CD8-positive, alpha-beta memory T cell (primary cell): ENCODE data around the gene OR2T2. TPM values are rescaled to one million over a fixed set of nuclear protein-coding genes. Genes with fewer than 3 reads are reported as not detected.
"Not testable (repeated sequence)": the region's sequence is repeated elsewhere in the genome, so short reads cannot be mapped to it uniquely, and the experiment has no call there.

ENCODE experiments used
- CTCF ChIA-PET: fragments of 350-600 bp; sonication (Branson Sonifier 250); formaldehyde crosslinking; loops from one replicate; lab custom pipeline; 2021; ENCODE audit warnings: antibody characterized with exemption; lab: Charles Lee
- POLR2A ChIA-PET: fragments of 350-600 bp; sonication (Branson Sonifier 250); formaldehyde crosslinking; loops from one replicate; lab custom pipeline; 2021; ENCODE audit warnings: antibody characterized with exemption; lab: Charles Lee
- DNase-seq, 5 donors: peaks; one replicate each; pipeline versions ENCODE4 v3.0.0 to v3.0.0-alpha.2; 2020 to 2022; ENCODE audit warnings: mixed read lengths in 1 of 5
- H3K27ac ChIP-seq: one replicate; pipeline ENCODE4 v1.7.0; 2013; ENCODE audit warnings: low read depth, mild to moderate bottlenecking, low read length, moderate library complexity
- H3K27me3 ChIP-seq: 2 replicates; pipeline ENCODE4 v1.7.0; 2013; ENCODE audit warnings: low read length, mild to moderate bottlenecking; ENCODE audit not compliant: insufficient read depth, poor library complexity, severe bottlenecking
- H3K36me3 ChIP-seq: 2 replicates; pipeline ENCODE4 v1.7.0; 2013; ENCODE audit warnings: mild to moderate bottlenecking, low read length, moderate library complexity; ENCODE audit not compliant: insufficient read depth
- H3K4me1 ChIP-seq: 2 replicates; pipeline ENCODE4 v1.7.0; 2013; ENCODE audit warnings: mild to moderate bottlenecking, low read length, moderate library complexity; ENCODE audit not compliant: insufficient read depth
- H3K4me3 ChIP-seq: 2 replicates; pipeline ENCODE4 v1.7.0; 2013; ENCODE audit warnings: mild to moderate bottlenecking, low read length
- H3K9me3 ChIP-seq: 2 replicates; pipeline ENCODE4 v1.7.0; 2013; ENCODE audit warnings: mild to moderate bottlenecking, low read length
- H3K27ac Mint-ChIP-seq, 8 donors: one replicate each; pipeline ENCODE4 v1.8.0; 2020 to 2021; ENCODE audit warnings: mixed read lengths in 8 of 8, mild to moderate bottlenecking in 6 of 8, inconsistent platforms in 3 of 8, moderate library complexity in 3 of 8
- H3K27me3 Mint-ChIP-seq, 2 donors: one replicate each; pipeline ENCODE4 v1.8.0; 2020 to 2021; ENCODE audit warnings: mixed read lengths in 2 of 2, mild to moderate bottlenecking in 1 of 2, moderate library complexity in 1 of 2
- H3K36me3 Mint-ChIP-seq, 3 donors: one replicate each; pipeline ENCODE4 v1.8.0; 2020 to 2021; ENCODE audit warnings: mixed read lengths in 3 of 3, inconsistent platforms in 1 of 3, mild to moderate bottlenecking in 1 of 3
- H3K4me1 Mint-ChIP-seq, 3 donors: one replicate each; pipeline ENCODE4 v1.8.0; 2020 to 2021; ENCODE audit warnings: mixed read lengths in 3 of 3, inconsistent platforms in 1 of 3, mild to moderate bottlenecking in 1 of 3
- H3K4me3 Mint-ChIP-seq, 7 donors: one replicate each; pipeline ENCODE4 v1.8.0; 2020 to 2021; ENCODE audit warnings: mixed read lengths in 7 of 7, mild to moderate bottlenecking in 6 of 7, moderate library complexity in 4 of 7, inconsistent platforms in 2 of 7
- H3K9me3 Mint-ChIP-seq, 5 donors: one replicate each; pipeline ENCODE4 v1.8.0; 2020 to 2022; ENCODE audit warnings: mixed read lengths in 5 of 5, mild to moderate bottlenecking in 3 of 5, moderate library complexity in 2 of 5, inconsistent platforms in 1 of 5
- polyA plus RNA-seq: library from polyadenylated mRNA; unstranded; fragments of 300-500 nt; fragmentation: Illumina TruSeq; gene quantifications from one replicate; pipeline ENCODE4 v1.2.3, GENCODE V29; 2021
- total RNA-seq, 2 experiments: library from RNA; stranded (reverse); gene quantifications; one replicate each; pipeline ENCODE4 v1.2.3, GENCODE V29; 2021

Gene OR2T2
- total and polyA plus RNA-seq, 3 experiments from 2014 or later, result not detected

GRCh38 chr1:248471154-248471553, 25.7 kb downstream of the OR2T2 start:
- Mint-ChIP-seq H3K4me1 (no peaks in the 10 kb centered on the region), H3K36me3 (peaks cover 0 to 3% (median 0%) of the 10 kb centered on the region in 3 donors), H3K4me3 (no peak overlapping the region), H3K27ac (no peak overlapping the region), H3K9me3 (peaks cover 0 to 2% (median 0%) of the 10 kb centered on the region in 5 donors), H3K27me3 (peaks cover 0 to 5% of the 10 kb centered on the region in 2 donors)
- POLR2A ChIA-PET, result no interaction called here
- no peak for DNase-seq
- Histone ChIP-seq H3K36me3 (no peaks in the 10 kb centered on the region), H3K27me3 (no peaks in the 10 kb centered on the region), H3K27ac (no peak overlapping the region), H3K4me3 (no peak overlapping the region), H3K9me3 (no peaks in the 10 kb centered on the region), H3K4me1 (no peaks in the 10 kb centered on the region)
- CTCF ChIA-PET, result interaction anchor here (0.7 kb wide), 1 partner anchor 221 kb away, joined by 3 read pairs; no protein-coding TSS in a partner anchor

GRCh38 chr1:248472111-248472510, 26.7 kb downstream of the OR2T2 start:
- H3K27ac Mint-ChIP-seq, result peak overlapping the region in 1 of 8 donors; percentile 39
- DNase-seq, H3K27me3 ChIP-seq, H3K27me3 Mint-ChIP-seq, H3K4me3 ChIP-seq, H3K4me3 Mint-ChIP-seq, H3K4me1 ChIP-seq, H3K9me3 ChIP-seq, H3K36me3 ChIP-seq, H3K9me3 Mint-ChIP-seq, H3K4me1 Mint-ChIP-seq, H3K27ac ChIP-seq, POLR2A ChIA-PET, H3K36me3 Mint-ChIP-seq: not testable (repeated sequence)
- CTCF ChIA-PET, result interaction anchor here (0.7 kb wide), 1 partner anchor 220 kb away, joined by 3 read pairs; no protein-coding TSS in a partner anchor

- H3K9me3 Mint-ChIP-seq, H3K27ac Mint-ChIP-seq, H3K36me3 Mint-ChIP-seq, H3K36me3 ChIP-seq, H3K27ac ChIP-seq, H3K4me3 ChIP-seq, H3K27me3 Mint-ChIP-seq, H3K27me3 ChIP-seq, H3K9me3 ChIP-seq, POLR2A ChIA-PET, H3K4me3 Mint-ChIP-seq, CTCF ChIA-PET, H3K4me1 ChIP-seq, H3K4me1 Mint-ChIP-seq, DNase-seq: not testable (repeated sequence)
These were observed 27.6 kb downstream of the OR2T2 start, which contains the start of gene OR2T3 for GRCh38 chr1:248473051-248473450. OR2T3 (plus strand) TSS chr1:248473351; CDS start chr1:248473351, 0 bp downstream.

- H3K36me3 Mint-ChIP-seq, H3K36me3 ChIP-seq, H3K4me3 ChIP-seq, H3K27me3 ChIP-seq, H3K27ac ChIP-seq, H3K27me3 Mint-ChIP-seq, H3K4me1 ChIP-seq, H3K4me3 Mint-ChIP-seq, H3K27ac Mint-ChIP-seq, H3K9me3 Mint-ChIP-seq, POLR2A ChIA-PET, CTCF ChIA-PET, DNase-seq, H3K4me1 Mint-ChIP-seq, H3K9me3 ChIP-seq: not testable (repeated sequence)
These were observed 30.2 kb downstream of the OR2T2 start for GRCh38 chr1:248475660-248476059.

GRCh38 chr1:248481686-248482579, 36.5 kb downstream of the OR2T2 start:
- POLR2A ChIA-PET, H3K4me1 ChIP-seq, H3K9me3 Mint-ChIP-seq, H3K36me3 Mint-ChIP-seq, H3K27me3 Mint-ChIP-seq, H3K9me3 ChIP-seq, H3K36me3 ChIP-seq, H3K27ac ChIP-seq, H3K27me3 ChIP-seq, CTCF ChIA-PET: not testable (repeated sequence)
- peak in 2 of 5 donors; percentile 14 to 59 for DNase-seq
- Mint-ChIP-seq H3K4me1 (peaks cover 9 to 14% (median 12%) of the 10 kb centered on the region in 3 donors), H3K27ac (peak overlapping the region in 7 of 8 donors; percentile 73 to 91 (median 89)), H3K4me3 (peak overlapping the region; percentile 55 to 88 (median 85))
- H3K4me3 ChIP-seq, result peak overlapping the region; percentile 34

GRCh38 chr1:248488289-248488688, 42.9 kb downstream of the OR2T2 start, which contains the start of gene OR2T5:
OR2T5 (plus strand) TSS chr1:248488589; CDS start chr1:248488589, 0 bp downstream.
- H3K9me3 Mint-ChIP-seq, H3K36me3 Mint-ChIP-seq, H3K36me3 ChIP-seq, H3K4me1 ChIP-seq, CTCF ChIA-PET, H3K27me3 ChIP-seq, H3K9me3 ChIP-seq, H3K4me1 Mint-ChIP-seq, H3K27ac Mint-ChIP-seq, H3K4me3 Mint-ChIP-seq, DNase-seq, H3K27me3 Mint-ChIP-seq, POLR2A ChIA-PET, H3K27ac ChIP-seq, H3K4me3 ChIP-seq: not testable (repeated sequence)

- H3K27me3 ChIP-seq, H3K4me1 Mint-ChIP-seq, H3K27me3 Mint-ChIP-seq, H3K9me3 Mint-ChIP-seq, H3K36me3 Mint-ChIP-seq, DNase-seq, H3K4me3 ChIP-seq, H3K27ac Mint-ChIP-seq, H3K9me3 ChIP-seq, H3K4me3 Mint-ChIP-seq, POLR2A ChIA-PET, H3K27ac ChIP-seq, H3K4me1 ChIP-seq, H3K36me3 ChIP-seq, CTCF ChIA-PET: not testable (repeated sequence)
These were observed 51.2 kb downstream of the OR2T2 start for GRCh38 chr1:248496661-248497060.

GRCh38 chr1:248500305-248501035, 55.0 kb downstream of the OR2T2 start:
- CTCF ChIA-PET, H3K27me3 ChIP-seq, H3K4me1 Mint-ChIP-seq, H3K9me3 ChIP-seq, H3K27ac Mint-ChIP-seq, POLR2A ChIA-PET, H3K9me3 Mint-ChIP-seq, H3K27ac ChIP-seq, H3K4me3 Mint-ChIP-seq, H3K36me3 Mint-ChIP-seq, DNase-seq, H3K4me1 ChIP-seq, H3K36me3 ChIP-seq, H3K27me3 Mint-ChIP-seq, H3K4me3 ChIP-seq: not testable (repeated sequence)
